GM12874 (cell line): Measurements from ENCODE around the gene CEMP1.

ENCODE experiments used
- TF ChIP-seq, protein P1 (sequence below): IDR thresholded peaks from 2 replicates; pipeline ENCODE4 v1.5.1; 2011; ENCODE audit warnings: low read depth, mild to moderate bottlenecking, control low read depth, low read length, moderate library complexity; ENCODE audit not compliant: insufficient read depth

The CEMP1 gene

DNA sequence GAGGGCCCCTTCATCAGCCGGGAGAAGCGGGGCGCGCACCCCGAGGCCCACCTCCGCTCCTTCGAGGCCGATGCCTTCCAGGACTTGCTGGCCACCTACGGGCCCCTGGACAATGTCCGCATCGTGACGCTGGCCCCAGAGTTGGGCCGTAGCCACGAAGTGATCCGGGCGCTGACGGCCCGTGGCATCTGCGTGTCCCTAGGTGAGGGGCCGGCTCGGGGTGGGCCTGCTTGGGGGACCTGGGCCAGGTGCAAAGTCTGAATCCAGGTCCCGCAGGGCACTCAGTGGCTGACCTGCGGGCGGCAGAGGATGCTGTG, 3.5 kb downstream of the CEMP1 start:
- TF ChIP-seq, protein P1, sequence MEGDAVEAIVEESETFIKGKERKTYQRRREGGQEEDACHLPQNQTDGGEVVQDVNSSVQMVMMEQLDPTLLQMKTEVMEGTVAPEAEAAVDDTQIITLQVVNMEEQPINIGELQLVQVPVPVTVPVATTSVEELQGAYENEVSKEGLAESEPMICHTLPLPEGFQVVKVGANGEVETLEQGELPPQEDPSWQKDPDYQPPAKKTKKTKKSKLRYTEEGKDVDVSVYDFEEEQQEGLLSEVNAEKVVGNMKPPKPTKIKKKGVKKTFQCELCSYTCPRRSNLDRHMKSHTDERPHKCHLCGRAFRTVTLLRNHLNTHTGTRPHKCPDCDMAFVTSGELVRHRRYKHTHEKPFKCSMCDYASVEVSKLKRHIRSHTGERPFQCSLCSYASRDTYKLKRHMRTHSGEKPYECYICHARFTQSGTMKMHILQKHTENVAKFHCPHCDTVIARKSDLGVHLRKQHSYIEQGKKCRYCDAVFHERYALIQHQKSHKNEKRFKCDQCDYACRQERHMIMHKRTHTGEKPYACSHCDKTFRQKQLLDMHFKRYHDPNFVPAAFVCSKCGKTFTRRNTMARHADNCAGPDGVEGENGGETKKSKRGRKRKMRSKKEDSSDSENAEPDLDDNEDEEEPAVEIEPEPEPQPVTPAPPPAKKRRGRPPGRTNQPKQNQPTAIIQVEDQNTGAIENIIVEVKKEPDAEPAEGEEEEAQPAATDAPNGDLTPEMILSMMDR, result no peak

DNA sequence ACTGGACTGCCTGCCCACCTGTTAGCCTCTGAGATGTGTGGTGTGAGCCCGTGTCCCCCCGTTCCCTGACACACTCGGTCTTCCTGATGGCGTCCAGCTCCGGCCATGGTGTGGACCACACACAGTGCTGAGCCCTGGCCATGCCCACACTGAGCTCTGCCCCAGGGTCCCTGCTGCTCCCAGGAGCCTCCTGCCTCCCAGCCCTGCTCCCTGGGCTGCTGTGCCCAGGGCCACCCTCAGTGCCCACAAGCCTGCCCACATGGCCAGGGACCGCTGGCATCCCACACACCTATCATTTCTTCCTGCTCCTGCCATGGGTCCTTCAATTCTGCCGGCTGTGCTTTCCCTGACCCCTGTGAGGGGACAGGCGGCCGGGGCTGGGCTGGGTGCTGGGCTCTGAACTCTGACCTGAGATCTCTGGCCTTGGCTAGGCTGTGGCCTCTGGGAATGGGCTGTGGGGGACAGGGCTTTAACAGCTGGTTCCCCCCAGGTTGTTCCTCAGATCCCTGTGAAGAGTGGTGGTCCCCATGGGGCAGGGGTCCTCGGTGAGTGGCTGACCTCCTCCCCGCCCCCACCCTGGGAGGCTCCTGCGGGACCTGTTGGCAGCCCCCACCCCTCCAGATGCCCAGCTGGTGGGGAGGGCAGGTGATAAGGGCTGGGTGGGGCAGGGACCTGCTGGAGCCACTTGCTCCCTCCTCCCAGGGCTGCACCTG, 4.0 kb downstream of the CEMP1 start:
- TF ChIP-seq, protein P1, result no peak

DNA sequence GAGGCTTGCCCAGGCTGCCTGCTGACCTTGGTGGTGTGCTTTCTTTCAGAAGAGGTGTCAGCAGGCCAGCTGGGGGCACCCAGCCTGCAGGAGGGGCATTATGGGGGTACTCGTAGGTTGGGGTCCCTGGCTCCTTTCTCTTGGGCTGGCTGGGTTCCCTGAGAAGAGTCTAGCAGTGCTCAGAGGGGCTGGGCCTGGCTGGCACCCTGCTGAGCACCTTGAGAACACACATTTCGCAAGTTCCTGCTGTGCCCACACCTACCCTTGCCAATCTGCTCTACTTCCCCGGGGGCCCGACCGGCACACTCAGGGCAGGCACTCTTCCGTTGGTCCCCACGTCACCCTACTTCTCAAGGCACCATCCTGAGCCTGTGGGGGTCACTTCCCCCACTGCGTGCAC, 5.1 kb downstream of the CEMP1 start:
- TF ChIP-seq, protein P1, result no peak

DNA sequence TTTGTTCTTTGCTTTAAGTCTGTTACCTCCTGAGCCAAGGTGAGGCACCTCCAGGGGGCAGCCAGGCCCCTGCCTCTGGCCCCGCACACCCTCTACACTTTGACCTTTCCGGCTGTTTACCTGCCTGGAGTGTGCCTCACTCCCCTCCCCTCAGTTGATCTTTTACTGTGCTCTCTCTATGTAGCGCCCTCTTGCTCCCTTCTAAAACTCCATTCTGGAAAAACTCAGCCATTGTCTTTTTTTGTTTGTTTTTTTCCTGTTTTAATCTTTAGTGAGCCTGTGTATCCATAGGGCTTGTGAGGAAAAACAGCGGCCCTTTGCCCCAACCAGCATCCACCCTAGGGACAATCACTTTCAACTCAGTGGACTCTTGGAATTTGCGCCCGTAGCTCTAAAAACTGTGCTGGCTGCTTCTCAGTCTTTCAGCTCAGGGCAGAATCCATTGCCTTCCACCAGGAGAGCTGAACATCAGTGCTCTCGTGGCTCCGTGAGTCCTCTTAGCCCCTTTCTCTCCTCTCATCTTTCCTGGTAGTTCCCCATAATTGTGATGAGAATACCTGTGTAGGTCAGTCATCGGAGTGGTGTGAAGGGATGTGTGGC, 6.8 kb downstream of the CEMP1 start:
- TF ChIP-seq, protein P1, result no peak

DNA sequence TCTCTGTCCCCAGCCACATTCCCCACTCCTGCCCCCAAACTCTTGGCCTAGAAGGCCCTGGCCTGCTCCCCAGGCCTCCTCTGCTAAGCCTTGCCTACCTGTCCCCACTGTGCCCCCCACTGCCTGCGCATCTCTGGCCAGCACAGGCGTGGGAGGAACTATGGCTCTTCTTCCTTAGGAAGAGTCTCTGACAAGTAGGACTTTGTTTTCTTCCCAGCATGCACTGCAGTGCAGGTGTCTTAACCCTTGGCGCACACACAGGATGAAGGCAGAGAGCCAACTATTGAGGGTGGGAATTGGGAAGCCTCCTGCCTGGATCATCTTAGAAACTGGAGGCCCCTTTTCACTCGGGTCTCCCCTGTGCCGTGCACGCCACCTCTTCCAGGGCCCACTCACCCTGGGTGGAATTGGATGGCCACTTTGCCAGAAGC, 7.4 kb downstream of the CEMP1 start:
- TF ChIP-seq, protein P1, result no peak

DNA sequence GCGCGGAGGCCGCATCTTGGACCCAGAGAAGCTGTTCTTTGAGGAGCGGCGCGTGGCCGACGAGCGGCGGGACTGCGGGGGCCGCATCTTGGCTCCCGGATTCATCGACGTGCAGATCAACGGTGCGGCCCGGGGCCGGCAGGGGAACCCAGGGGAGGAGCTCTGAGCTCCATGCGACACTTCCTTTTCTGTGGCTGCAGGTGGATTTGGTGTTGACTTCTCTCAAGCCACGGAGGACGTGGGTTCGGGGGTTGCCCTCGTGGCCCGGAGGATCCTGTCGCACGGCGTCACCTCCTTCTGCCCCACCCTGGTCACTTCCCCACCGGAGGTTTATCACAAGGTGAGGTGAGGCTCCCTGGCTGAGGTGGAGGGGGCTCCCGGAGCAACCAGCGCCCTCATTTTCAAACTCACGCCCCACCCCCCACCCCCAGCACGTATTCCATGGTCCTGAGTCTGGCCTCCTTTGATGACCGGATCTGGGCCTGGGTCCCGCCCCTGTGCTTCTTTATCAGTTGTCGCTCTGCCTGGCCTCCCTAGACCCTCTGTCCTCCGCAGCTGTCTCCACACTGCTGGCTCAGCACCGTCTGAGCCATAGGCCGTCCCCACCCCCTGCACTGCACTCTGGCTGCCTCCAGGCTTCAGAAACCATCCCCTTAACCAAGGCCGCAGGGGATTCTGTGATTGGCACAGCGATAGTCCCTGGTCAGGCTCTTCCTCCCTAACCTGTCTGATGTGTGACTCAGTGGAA, 10.2 kb downstream of the CEMP1 start:
- TF ChIP-seq, protein P1, result no peak

DNA sequence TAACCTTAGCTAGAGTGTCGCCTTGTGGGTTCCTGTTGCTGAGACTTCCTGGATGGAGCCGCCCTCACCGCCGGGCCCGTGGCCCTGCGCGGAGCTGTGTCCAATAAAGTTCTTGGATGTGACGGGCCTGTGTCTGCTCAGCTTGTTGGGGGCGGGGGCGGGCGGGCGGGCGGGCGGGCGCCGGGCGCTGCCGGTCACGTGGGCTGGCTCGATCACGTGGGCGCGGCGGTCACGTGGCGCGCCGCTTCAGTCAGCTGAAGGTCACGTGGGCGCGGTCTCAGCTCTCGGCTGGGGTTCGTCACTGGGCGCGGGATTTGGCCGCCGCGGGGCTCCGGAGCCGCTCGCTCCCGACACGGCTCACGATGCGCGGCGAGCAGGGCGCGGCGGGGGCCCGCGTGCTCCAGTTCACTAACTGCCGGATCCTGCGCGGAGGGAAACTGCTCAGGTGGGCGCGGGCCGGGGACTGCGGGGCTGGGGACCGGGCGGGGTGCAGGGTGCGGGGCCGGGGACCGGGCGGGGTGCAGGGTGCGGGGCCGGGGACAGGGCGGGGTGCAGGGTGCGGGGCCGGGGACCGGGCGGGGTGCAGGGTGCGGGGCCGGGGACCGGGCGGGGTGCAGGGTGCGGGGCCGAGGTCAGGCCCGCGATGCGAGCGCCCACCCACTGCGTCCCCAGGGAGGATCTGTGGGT, 11.0 kb downstream of the CEMP1 start, which contains the start of gene AMDHD2:
Gene AMDHD2, plus strand, starts transcription at position 275 of the 687 bp plus-strand sequence. Its CDS starts 88 bp downstream, at position 363.
- TF ChIP-seq, protein P1, result no peak
